ENCODE measurements around the gene ZBTB32.
"Not testable (repeated sequence)": the region's sequence is repeated elsewhere in the genome, so short reads cannot be mapped to it uniquely, and the experiment has no call there.

ZBTB32 gene

DNA sequence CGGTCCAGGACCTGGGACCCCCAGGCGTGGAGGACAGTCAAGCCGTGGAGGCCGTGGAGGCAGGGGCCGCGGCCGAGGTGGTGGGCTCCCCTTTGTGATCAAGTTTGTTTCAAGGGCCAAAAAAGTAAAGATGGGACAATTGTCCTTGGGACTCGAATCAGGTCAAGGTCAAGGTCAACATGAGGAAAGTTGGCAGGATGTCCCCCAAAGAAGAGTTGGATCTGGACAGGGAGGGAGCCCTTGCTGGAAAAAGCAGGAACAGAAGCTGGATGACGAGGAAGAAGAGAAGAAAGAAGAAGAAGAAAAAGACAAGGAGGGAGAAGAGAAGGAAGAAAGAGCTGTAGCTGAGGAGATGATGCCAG, 15.8 kb downstream of the ZBTB32 start:
- no peak for DNase-seq (ENCODE audit: low read depth in 2 of 2)

DNA sequence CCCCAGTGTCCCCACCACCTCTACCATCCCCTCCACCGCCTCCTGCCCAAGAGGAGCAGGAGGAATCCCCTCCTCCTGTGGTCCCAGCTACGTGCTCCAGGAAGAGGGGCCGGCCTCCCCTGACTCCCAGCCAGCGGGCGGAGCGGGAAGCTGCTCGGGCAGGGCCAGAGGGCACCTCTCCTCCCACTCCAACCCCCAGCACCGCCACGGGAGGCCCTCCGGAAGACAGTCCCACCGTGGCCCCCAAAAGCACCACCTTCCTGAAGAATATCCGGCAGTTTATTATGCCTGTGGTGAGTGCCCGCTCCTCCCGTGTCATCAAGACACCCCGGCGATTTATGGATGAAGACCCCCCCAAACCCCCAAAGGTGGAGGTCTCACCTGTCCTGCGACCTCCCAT, 16.3 kb downstream of the ZBTB32 start:
- no peak for DNase-seq (ENCODE audit: low read depth in 2 of 2)

DNA sequence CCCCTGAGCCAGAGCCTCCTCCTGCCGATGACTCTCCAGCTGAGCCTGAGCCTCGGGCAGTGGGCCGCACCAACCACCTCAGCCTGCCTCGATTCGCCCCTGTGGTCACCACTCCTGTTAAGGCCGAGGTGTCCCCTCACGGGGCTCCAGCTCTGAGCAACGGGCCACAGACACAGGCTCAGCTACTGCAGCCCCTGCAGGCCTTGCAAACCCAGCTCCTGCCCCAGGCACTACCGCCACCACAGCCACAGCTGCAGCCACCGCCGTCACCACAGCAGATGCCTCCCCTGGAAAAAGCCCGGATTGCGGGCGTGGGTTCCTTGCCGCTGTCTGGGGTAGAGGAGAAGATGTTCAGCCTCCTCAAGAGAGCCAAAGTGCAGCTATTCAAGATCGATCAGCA, 17.0 kb downstream of the ZBTB32 start:
- DNase-seq (ENCODE audit: low read depth in 2 of 2), result no peak

DNA sequence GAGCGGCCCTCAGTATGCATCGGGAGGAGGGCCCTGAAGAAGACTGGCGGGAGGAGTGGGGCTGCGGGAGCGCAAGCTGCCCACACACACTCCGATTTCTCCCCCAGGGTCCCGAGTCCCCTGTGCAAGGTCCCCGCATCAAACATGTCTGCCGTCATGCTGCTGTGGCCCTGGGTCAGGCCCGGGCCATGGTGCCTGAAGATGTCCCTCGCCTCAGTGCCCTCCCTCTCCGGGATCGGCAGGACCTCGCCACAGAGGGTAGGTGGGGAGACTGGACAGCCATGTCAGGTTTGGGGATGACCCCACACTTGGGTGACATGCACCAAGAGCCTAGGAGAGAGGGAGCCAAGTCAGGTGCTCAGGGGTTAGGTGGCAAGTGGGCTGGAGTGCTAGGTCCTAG, 18.1 kb downstream of the ZBTB32 start:
- DNase-seq (ENCODE audit: low read depth in 2 of 2), result no peak

DNA sequence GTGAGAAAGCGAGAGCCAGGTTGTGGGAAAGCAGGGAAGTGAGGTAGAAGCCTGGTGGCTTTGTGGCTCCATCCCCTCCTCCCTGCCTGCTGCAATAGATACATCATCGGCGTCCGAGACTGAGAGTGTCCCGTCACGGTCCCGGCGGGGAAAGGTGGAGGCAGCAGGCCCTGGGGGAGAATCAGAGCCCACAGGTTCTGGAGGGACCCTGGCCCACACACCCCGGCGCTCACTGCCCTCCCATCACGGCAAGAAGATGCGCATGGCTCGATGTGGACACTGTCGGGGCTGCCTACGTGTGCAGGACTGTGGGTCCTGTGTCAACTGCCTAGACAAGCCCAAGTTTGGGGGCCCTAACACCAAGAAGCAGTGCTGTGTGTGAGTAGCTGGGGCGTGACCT, 18.5 kb downstream of the ZBTB32 start:
- no peak for DNase-seq (ENCODE audit: low read depth in 2 of 2)

DNA sequence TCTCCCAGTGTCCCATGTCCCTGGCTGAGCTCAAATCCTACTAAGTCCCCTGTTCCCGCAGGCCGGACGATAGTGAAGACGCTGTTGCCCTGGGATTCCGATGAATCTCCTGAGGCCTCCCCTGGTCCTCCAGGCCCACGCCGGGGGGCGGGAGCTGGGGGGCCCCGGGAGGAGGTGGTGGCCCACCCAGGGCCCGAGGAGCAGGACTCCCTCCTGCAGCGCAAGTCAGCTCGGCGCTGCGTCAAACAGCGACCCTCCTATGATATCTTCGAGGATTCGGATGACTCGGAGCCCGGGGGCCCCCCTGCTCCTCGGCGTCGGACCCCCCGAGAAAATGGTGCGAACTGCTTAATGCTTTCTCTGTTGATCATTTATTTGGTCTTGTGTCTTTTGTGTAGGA, 19.3 kb downstream of the ZBTB32 start:
- no peak for DNase-seq (ENCODE audit: low read depth in 2 of 2)

DNA sequence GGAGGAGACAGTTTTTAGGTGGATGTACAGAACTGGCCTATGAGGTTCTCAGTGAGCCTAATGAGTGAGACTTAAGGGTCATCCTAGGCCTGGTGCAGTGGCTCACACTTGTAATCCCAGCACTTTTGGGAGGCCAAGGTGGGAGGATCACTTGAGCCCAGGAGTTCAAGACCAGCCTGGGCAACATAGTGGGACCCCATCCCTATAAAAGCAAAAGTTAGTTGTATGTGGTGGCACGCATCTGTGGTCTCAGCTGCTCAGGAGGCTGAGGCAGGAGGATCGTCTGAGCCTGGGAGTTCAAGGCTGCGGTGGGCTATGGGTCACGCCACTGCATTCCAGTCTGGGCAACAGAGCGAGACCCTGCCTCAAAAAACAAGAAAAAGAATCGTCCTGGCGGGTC, 19.8 kb downstream of the ZBTB32 start:
- not testable (repeated sequence) for DNase-seq (ENCODE audit: low read depth in 2 of 2)

DNA sequence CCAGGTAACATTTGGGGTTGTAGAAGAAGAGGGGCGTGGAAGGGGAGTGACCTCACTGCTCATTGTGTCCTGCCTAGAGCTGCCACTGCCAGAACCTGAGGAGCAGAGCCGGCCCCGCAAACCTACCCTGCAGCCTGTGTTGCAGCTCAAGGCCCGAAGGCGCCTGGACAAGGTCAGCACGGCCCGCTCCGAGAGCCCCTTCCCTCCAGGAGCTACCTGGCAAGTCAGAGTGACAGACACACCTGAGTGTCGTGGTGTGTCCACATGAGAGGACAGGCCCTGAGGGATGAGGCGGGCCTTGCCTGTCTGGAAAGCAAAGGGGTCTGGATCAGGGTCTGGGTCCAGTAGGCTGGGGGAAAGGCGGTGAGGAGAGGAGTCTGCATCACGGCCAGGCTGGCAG, 20.2 kb downstream of the ZBTB32 start:
- DNase-seq (ENCODE audit: low read depth in 2 of 2), result no peak

DNA sequence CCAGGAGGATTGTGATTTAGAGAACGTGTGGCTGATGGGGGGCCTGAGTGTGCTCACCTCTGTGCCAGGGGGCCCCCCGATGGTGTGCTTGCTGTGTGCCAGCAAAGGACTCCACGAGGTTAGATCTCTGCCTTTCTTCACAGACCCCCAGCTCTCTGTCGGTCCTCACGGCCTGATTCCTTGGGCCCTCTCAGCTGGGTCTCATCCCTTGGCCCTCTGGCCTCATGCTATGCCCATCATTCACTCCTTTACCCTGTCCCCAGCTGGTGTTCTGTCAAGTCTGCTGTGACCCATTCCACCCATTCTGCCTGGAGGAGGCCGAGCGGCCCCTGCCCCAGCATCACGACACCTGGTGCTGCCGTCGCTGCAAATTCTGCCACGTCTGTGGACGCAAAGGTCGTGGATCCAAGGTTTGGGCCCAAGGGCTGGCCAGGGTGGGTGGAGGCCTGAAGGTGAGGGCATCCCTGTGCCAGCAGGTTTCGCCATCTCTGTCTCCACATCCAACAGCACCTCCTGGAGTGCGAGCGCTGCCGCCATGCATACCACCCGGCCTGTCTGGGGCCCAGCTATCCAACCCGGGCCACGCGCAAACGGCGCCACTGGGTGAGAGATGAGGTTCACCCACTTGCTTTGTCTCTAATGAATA, 21.0 kb downstream of the ZBTB32 start:
- no peak for DNase-seq (ENCODE audit: low read depth in 2 of 2)

DNA sequence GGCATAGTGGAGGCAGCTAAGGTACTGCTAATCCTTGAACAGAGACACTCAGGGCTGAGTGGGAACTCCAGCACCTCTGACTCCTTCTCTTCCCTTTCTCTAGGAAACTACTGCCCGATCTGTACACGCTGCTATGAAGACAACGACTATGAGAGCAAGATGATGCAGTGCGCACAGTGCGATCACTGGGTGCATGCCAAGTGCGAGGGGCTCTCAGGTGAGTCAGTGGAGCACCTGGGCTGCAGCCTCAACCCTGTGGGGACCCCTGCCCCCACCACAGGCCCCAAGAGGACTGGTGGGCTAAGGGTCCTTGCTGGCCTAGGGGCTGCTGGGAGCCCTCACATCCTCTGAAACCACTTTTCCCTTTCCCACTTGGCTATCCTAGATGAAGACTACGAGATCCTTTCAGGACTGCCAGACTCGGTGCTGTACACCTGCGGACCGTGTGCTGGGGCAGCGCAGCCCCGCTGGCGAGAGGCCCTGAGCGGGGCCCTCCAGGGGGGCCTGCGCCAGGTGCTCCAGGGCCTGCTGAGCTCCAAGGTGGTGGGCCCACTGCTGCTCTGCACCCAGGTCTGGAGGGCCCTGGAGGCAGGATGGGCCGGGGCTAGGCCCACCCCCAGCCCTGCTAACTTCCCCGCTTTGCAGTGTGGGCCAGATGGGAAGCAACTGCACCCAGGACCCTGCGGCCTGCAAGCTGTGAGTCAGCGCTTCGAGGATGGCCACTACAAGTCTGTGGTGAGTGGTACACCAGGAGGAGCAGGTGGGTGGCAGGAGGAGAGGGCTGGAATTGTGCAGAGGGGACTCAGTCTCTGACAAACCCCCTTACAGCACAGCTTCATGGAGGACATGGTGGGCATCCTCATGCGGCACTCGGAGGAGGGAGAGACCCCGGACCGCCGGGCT, 22.9 kb downstream of the ZBTB32 start:
- no peak for DNase-seq (ENCODE audit: low read depth in 2 of 2)

DNA sequence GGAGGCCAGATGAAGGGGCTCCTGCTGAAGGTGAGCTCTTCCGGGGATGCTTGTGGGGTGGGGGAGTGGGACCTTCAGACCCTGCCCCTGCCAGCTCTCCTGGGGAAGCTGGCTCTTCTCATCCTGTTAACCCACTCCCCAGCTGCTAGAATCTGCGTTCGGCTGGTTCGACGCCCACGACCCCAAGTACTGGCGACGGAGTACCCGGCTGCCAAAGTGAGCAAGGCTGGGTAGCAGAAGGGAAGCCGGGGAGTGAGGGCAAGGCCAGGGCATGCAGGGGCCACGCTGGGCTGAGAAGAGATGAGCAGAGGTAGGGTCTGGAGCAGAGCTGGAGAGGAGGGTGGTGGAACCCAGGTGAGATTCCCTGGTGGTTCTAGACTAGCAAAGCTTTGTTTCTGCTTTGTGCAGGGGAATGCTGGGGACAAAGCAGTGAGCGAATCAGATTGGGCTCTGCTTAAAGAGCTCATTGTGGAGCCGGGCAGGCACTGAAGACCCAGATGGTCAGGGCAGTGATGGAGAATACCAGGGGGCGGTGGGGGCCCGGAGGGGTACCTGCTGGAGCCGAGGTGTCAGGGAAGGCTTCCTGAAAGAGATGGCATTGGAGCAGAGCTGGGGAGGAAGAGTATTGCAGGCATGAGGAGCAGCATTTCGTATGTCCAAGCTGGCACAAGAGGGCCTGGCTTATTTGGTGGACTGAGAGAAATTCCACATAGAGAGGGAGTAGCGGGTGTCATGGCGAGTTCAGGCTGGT, 23.8 kb downstream of the ZBTB32 start:
- DNase-seq (ENCODE audit: low read depth in 2 of 2), result no peak

DNA sequence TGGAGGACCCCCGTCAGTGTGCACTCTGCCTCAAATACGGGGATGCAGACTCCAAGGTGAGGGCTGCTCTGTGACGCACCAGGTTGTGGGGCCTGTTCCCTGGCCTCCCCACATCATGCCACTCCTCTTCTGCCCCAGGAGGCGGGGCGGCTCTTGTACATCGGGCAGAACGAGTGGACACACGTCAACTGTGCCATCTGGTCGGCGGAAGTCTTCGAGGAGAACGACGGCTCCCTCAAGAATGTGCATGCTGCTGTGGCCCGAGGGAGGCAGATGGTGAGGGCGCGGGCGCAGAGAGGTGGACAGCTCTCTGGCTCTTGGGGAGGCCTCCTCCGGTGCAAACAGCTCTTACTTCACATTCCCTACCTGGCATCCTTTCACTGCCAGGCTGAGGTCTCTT, 24.7 kb downstream of the ZBTB32 start:
- DNase-seq (ENCODE audit: low read depth in 2 of 2), result no peak

DNA sequence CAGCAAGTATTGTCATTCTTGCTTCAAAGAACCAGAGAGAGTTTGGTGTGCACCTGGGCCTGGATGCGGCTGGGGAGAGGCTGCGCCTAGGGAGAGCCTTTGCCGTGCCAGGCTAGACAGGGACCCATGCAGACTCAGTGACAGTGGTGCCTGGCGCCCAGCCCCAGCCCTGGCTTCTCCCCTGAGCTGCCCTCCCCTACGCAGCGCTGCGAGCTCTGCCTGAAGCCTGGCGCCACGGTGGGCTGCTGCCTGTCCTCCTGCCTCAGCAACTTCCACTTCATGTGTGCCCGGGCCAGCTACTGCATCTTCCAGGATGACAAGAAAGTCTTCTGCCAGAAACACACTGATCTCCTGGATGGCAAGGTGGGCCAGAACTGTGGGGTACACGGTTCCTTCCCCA, 25.4 kb downstream of the ZBTB32 start:
- no peak for DNase-seq (ENCODE audit: low read depth in 2 of 2)

DNA sequence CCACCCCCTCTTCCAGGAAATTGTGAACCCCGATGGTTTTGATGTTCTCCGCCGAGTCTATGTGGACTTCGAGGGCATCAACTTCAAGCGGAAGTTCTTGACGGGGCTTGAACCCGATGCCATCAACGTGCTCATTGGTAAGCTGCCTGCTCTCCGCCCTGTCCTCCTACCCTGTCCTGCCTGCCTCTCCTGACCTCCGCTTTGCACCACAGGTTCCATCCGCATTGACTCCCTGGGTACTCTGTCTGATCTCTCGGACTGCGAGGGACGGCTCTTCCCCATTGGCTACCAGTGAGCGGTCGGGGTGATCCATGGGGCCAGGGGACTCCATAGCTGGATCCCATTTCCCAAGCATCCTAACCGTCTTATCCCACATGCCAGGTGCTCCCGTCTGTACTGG, 26.0 kb downstream of the ZBTB32 start:
- DNase-seq (ENCODE audit: low read depth in 2 of 2), result no peak

DNA sequence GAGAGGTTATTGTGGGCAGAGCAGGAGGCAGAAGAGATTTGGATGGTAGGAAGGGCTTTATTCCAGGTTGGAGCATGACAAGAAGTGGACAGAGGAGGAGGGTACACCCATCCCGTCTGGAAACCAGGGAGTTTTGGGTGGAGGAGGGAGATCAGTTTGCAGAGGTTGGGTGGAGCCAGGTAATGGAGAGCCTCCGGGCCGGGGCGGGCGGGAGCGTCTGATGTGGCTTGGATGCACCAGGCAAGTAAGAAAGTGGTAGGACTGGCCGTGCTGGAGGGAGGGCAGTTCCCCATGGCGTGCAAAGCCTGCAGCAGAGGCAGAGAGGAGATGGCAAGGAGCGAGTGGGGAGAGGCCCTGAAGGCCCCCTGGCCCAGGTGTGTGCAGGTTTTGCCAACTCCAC, 27.0 kb downstream of the ZBTB32 start:
- DNase-seq (ENCODE audit: low read depth in 2 of 2), result no peak

DNA sequence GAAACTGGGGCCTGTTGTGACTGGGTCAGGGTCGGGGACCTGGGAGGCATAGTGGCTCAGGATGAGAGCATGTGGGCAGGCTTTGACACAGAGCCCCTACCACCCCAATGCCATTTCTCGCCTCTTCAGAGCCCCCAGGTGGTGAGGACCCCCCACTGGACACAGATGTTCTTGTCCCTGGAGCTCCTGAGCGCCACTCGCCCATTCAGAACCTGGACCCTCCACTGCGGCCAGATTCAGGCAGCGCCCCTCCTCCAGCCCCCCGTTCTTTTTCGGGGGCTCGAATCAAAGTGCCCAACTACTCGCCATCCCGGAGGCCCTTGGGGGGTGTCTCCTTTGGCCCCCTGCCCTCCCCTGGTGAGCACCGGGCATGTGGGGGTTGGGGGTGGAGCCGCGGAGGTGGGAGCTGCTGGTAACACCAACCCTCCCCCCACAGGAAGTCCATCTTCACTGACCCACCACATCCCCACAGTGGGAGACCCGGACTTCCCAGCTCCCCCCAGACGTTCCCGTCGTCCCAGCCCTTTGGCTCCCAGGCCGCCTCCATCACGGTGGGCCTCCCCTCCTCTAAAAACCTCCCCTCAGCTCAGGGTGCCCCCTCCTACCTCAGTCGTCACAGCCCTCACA, 27.5 kb downstream of the ZBTB32 start:
- no peak for DNase-seq (ENCODE audit: low read depth in 2 of 2)

DNA sequence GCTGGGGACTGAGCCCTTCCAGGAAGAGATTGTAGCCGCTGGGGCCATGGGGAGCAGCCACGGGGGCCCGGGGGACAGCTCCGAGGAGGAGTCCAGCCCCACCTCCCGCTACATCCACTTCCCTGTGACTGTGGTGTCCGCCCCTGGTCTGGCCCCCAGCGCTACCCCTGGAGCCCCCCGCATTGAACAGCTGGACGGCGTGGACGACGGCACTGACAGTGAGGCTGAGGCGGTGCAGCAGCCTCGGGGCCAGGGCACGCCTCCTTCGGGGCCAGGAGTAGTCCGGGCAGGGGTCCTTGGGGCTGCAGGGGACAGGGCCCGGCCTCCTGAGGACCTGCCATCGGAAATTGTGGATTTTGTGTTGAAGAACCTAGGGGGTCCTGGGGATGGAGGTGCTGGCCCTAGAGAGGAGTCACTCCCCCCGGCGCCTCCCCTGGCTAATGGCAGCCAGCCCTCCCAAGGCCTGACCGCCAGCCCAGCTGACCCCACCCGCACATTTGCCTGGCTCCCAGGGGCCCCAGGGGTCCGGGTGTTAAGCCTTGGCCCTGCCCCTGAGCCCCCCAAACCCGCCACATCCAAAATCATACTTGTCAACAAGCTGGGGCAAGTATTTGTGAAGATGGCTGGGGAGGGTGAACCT, 28.3 kb downstream of the ZBTB32 start:
- DNase-seq (ENCODE audit: low read depth in 2 of 2), result no peak

DNA sequence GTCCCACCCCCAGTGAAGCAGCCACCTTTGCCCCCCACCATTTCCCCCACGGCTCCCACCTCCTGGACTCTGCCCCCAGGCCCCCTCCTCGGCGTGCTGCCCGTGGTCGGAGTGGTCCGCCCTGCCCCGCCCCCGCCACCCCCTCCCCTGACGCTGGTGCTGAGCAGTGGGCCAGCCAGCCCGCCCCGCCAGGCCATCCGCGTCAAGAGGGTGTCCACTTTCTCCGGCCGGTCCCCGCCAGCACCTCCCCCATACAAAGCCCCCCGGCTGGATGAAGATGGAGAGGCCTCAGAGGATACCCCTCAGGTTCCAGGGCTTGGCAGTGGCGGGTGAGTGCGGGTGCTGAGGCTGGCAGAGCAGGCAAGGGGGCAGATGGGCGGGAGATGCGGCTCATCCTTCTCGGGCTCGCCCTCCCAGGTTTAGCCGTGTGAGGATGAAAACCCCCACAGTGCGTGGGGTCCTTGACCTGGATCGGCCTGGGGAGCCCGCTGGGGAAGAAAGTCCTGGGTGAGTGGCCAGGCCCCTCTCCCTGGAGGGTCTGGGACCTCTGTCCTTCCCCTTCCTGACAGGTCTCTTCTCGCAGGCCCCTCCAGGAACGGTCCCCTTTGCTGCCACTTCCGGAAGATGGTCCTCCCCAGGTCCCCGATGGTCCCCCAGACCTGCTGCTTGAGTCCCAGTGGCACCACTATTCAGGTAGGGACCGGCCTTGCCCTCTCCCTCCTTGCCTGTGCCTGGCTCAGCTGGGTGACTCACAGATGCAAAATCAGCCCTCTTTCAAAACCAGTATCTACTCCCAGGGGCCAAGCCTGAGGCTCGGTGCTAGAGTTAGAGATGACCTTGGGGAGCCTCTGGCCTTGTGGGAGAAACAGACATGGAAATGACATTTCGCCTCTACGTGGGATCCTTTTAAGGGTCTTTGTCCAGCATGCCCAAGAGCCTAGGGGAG, 29.1 kb downstream of the ZBTB32 start:
- no peak for DNase-seq (ENCODE audit: low read depth in 2 of 2)

DNA sequence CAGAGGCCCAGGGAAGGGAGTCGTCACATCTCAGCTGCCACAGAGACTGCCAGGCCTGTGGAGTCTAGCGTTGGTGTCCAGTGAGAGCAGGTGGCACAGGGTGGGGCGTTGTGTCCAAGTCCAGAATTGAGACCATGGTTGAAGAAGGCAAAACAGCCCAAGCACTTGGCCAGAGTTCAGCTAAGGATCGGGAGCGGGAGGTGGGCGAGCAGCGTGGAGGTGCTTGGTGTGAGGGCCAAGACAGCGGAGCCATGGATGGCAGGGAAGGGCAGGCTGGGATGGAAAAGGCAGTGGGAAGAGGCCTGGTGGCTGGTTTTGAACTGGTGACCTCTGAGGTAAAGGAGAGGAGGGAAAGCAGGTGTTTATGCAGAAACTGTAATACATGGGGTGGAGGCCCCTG, 29.9 kb downstream of the ZBTB32 start:
- DNase-seq (ENCODE audit: low read depth in 2 of 2), result no peak

DNA sequence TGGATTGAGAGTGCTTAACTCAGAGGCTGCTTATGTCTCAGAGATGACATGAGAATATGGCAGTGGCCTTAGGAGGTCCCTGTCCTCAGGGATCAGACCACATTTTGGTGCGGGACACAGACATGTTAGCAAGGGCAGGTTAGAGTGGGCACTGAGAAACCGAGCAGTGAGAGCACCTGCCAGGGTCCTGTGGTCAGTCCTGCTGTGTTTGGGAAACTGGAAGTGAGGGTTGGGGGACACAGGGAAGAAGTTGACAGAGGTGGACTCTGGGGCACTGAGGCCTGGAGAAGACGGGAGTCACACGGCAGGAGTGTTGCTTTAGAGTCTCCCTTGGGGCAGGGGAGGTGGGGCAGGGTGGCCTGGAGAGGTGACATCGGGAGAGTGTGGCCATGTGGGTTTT, 30.5 kb downstream of the ZBTB32 start:
- DNase-seq (ENCODE audit: low read depth in 2 of 2), result no peak

Data from activated CD8-positive, alpha-beta memory T cell treated with anti-CD3 and anti-CD28 coated beads for 4 hours (primary cell).